NCI-H2196 treated with DMSO at 0.1 percent for 48 hours (cell line): ENCODE measurements around the gene NUP35.
"Not testable (repeated sequence)": the region's sequence is repeated elsewhere in the genome, so short reads cannot be mapped to it uniquely, and the experiment has no call there.

Experiments
- DNase-seq: peaks from one replicate; lab custom pipeline; 2025; ENCODE audit not compliant: unreplicated experiment; lab: John Stamatoyannopoulos, UW

NUP35 gene

DNA sequence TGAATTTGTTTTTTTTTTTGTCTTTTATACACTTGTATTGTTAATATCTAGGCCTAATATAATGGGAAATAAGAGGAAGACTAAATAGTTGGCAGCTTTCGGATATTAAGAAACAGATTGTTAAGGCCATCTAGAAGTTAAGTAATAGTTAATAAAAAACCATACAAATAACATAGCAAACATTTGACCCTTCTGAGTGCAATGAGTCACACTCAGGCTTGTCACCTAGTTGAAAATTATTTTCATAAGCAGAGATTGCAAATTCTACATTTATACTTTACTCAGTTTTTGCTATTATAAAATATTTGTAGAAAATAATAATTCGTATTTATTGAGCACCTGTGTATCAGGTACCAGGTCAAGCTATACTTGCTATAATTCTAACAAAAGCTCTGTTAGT lies 2.4 kb downstream of the NUP35 start:
- DNase-seq, result no peak

DNA sequence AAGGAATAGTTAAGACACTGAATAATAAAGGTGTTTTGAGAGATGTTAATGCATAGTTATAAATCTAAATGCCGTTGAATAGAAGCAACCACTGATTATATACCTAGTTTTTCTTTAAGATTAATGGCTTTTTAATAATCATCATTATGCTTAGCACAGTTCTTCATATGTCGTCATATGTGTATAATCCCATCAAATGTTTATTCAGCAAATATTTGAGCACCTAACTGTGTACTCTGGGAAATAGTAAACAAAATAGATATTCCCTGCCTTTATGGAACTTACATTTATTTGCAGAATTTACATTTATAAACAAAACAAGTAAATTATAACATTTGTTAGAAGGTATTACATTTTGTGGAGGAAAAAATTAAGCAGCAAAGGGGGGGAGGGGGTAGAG lies 9.8 kb downstream of the NUP35 start:
- no peak for DNase-seq

DNA sequence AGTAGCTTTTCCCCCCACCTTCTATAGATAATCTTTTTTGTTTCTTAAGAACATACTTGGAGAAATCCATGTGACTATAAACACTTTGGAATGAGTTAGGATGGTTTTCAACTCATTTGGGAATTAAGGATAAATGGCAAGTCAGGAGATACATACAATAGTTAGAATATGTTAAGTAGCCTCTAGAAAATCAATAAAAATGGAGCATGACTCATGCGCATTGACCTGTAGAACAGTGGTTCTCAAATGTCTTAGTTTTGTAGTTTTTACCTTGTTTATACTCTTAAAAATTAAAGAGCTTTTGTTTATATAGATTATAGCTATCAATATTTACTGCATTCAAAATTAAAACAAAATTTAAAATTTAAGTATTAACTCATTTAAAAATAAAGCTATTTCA lies 24.7 kb downstream of the NUP35 start:
- DNase-seq, result no peak

DNA sequence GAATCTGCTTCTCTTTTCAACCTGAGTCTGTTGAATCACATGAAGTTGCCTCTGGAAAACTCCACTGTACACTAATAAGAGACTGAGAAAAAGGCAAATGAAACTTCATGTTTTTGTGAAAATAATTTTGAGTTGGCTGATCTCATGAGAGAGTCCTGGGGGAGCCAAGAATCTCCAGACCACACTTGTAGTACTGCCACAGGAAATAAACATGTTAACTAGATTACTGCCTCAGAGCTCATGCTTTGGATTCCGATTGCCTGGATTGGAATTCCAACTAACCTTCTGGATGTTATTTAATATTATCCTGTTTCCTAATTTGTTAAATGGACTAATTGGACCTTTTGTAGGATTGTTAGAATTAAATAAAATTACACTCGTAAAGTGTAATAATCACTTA lies 25.2 kb downstream of the NUP35 start:
- DNase-seq, result no peak

DNA sequence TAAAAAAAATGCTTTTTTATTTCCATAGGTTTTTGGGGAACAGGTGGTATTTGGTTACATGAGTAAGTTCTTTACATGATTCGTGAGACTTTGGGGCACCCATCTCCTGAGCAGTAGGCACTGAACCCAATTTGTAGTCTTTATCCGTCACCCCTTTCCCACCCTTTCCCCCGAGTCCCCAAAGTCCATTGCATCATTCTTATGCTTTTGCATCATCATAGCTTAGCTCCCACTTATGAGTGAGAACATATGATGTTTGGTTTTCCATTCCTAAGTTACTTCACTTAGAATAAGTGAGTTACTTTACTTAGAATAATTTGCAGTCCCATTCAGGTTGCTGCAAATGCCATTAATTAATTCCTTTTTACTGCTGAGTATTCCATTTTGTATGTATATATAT lies 28.0 kb downstream of the NUP35 start:
- not testable (repeated sequence) for DNase-seq

DNA sequence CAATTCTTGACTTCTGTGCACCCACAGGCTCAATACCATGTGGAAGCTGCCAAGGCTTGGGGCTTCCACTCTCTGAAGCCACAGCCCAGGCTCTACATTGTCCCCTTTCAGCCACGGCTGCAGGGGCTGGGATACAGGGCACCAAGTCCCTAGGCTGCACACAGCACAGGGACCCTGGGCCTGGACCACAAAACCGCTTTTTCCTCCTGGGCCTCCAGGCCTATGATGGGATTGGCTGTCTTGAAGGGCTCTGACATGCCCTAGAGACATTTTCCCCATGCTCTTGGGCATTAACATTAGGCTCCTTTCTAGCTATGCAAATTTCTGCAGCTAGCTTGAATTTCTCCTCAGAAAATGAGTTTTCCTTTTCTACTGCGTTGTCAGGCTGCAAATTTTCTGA lies 29.7 kb downstream of the NUP35 start:
- no peak for DNase-seq

DNA sequence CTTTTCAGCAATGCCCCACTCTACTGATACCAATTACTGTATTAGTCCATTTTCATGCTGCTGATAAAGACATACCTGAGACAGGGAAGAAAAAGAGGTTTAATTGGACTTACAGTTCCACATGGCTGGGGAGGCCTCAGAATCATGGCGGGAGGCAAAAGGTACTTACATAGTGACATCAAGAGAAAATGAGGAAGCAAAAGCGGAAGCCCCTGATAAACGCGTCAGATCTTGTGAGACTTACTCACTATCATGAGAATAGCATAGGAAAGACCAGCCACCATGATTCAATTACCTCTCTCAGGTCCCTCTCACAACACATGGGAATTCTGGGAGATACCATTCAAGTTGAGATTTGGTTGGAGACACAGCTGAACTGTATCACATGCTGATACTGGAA lies 30.5 kb downstream of the NUP35 start:
- not testable (repeated sequence) for DNase-seq

DNA sequence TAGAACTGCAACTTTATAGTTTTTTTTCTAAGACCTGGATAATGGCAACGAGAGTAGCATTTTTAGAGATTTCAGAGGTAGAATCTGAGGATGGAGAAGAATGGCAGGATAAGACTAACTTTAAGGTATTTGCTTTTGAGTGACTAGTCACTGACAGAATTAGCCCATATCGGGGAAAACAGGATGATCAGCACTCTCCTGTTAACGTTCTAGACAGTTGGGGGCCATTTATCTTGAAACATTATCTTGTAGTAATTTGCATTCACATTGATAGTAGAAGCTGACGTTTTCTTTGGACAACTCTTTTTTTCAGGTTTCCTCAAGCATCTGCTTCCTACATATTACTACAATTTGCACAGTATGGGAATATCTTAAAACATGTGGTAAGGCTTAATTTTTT lies 32.9 kb downstream of the NUP35 start:
- DNase-seq, result no peak

DNA sequence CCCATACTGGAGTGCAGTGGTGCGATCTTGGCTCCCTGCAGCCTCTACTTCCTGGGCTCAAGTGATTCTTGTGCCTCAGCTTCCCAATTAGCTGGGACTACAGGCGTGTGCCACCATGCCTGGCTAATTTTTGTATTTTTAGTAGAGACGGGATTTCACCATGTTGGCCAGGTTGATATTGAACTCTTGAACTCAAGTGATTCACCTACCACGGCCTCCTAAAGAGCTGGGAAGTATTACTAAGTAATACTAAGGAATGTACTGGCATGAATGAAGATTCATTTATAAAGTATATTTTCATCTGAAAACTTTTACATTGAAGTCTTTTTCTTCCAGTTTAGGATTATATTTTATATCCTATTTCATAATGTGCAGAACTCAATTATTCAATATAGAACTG lies 38.1 kb downstream of the NUP35 start:
- no peak for DNase-seq

DNA sequence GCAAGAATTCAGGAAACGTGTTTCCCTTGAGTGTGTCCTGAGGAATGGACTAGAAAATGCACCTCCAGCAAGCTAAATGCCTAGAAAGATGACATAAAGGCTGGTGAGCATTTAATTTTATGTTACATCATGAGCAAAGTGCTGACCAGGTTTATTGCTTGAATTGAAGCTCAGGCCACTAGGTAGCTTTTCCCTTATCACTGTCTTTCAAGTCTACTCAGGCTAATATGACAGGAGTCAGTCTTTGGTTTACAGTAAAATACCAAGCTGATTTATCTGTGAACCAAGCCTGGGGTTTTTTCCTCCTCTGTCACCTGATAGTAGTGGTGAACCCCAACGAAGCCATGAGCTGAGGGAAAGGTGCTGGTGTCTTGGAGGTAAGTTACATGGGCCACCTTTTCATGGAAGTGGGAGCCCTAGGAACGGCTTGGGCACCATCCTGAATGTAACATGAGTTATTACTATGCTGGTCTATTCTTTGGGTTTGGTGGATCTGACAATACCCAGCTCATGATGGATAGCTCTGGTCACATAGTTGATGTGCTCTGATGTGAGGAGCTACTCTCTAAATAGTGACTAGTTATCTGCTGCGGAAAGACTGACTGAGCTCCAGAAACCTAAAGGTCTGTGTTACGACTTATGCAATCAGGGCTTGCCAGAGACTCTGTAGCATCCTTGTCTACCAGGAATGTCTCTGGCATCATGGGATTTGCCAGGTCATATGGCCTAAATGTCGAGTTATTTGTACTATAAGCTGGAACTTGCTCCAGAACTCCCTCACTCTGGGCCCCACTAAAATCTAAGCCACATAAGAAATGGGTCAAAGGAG lies 39.8 kb downstream of the NUP35 start:
- no peak for DNase-seq

DNA sequence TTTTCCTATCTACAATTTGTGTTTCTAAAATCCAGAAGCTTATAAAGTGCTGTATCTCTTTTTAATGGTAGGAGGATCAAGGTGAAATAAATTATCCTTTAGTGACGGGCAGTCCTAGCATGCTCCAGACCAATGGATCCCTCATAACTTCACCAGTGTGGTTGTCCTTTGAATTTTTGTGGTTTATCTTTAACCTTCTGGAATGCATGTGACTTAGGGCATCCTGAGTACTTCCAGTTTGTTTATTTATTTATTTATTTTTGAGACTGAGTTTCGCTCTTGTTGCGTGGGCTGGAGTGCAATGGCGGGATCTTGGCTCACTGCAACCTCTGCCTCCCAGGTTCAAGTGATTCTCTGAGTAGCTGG lies 40.4 kb downstream of the NUP35 start:
- DNase-seq, result no peak

DNA sequence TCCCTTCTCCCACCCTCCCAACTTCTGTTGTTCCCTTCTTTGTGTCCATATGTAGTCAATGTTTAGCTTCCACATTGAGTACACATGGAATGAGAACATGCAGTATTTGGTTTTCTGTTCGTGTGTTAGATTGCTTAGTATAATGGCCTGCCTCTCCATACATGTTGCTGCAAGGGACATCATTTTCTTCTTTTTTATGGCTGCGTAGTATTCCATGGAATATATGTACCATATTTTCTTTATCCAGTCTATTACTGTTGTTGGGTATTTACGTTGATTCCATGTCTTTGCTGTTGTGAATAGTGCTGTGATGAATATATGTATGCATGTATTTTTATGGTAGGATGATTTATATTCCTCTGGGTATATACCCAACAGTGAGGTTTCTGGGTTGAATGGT lies 42.0 kb downstream of the NUP35 start:
- no peak for DNase-seq

DNA sequence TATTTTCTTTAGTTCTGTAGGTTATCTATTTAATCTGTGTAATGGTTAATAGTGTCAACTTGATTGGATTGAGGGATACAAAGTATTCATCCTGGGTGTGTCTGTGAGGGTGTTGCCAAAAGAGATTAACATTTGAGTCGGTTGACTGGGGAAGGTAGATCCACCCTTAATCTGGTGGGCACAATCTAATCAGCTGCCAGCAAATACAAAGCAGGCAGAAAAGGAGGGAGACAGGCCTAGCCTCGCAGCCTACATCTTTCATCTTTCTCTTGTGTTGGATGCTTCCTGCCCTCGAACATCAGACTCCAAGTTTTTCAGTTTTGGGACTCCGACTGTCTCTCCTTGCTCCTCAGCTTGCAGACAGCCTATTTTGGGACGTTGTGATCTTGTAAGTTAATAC lies 42.7 kb downstream of the NUP35 start:
- not testable (repeated sequence) for DNase-seq

DNA sequence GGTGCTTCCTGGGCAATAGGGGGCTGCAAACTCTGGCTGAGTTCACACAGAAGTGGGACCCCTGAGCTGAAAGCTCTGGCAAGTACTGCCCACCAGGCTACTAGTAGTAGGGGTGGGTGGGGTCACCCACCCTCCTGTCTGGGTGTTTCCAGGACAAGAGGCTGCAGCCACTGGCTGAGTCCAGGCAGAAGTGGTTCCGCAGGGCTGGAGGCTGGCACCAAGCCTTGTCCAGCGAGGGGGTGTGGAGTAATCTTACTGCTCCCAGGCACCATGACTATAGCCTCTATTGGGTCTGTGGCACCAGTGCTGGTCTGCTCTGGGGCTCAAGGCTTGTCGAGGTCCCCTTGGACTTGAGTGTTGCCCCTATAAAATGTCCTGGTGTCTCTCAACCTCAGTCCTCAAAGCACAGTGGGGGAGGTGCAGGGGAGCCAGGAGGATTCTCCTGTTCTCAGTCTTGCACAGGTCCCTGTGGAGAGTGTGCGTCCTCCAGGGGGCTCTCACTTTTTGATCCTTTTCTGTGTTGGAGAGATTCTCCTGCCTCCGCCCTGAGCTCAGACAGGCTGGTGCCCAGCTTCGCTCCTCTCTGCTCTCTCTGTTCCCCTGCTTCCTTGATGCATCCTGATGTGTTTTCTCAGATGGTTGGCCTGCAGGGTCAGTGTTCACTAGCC lies 48.1 kb downstream of the NUP35 start:
- DNase-seq, result no peak

DNA sequence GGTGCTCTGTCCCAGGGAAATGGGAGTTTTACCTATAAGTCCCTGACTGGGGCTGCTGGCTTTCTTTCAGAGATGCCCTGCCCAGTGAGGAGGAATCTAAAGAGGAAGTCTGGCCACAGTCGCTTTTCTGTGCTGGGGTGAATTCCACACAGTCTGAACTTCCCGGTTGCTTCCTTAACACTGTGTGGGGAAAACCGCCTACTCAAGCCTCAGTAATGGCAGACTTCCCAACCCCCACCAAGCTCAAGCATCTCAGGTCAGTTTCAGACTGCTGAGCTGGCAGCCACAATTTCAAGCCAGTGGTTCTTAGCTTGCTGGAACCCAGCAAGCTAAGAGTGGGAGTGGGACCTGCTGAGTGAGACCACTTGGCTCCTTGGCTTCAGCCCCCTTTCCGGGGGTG lies 54.9 kb downstream of the NUP35 start:
- no peak for DNase-seq

DNA sequence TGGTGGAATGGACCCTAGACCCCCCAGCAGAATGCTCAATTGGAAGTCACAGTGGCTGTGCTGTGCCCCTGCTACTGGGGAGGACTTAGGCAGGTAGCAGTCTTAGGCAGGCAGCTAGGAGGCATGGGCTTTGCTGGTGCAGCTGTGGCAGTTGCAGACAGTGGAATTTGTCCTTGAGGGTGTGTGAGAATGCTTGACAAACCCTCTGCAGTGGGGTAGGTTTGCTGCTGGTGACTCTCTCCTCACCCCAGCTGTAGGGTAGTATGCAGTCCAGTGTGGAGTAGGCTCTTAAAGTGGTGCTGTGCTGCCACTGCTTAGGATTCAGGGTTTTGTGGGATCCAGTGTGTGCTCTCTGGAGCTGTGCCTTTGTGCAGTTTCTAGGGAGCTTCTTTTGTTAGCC lies 61.3 kb downstream of the NUP35 start:
- DNase-seq, result no peak

DNA sequence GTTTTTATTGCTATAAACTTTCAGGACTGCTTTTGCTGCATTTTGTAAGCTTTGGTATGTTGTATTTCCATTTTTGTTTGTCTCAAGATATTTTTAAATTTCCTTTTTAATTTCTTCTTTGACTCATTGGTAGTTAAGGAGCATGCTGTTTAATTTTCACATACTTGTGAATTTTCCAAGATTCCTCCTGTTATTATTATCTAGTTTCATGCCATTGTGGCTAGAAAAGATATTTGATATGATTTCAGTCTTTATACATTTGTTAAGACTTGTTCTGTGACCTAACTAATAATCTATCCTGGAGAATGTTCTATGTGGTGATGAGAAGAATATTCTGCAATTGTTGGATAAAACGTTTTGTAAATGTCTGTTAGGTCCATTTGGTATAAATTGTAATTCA lies 62.1 kb downstream of the NUP35 start:
- no peak for DNase-seq

DNA sequence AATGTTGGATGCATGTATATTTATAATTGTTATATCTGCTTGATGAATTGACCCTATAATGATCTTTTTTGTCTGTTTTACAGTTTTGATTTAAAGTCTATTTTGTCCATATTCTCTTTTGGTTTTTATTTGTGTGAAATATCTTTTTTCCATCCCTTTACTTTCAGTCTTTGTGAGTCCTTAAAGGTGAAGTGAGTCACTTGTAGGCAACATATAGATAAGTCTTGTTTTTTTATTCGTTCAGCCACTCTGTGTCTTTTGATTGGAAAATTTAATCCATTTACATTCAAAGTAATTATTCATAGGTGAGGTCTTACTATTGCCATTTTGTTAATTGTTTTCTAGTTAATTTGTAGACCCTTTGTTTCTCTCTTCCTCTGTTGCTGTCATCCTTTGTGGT lies 62.5 kb downstream of the NUP35 start:
- DNase-seq, result no peak

DNA sequence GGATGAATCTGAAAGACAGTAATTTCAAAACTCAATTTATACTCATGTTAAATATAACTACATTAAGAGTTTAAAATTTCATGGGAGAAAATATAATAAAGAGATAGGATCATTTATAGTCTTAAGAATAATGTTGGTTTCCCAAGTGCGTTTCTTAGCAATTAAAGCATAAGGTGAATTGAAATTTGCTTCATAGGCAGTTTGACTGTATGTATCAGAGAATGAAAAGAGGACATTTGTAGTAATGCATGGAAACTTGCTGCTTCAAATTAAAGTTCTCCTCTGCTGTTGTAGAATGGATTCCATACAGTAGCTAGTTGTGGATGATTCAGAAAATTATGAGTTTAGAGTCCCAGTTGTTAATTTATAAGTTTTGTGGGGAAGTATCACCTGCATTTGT lies 68.1 kb downstream of the NUP35 start:
- DNase-seq, result no peak

DNA sequence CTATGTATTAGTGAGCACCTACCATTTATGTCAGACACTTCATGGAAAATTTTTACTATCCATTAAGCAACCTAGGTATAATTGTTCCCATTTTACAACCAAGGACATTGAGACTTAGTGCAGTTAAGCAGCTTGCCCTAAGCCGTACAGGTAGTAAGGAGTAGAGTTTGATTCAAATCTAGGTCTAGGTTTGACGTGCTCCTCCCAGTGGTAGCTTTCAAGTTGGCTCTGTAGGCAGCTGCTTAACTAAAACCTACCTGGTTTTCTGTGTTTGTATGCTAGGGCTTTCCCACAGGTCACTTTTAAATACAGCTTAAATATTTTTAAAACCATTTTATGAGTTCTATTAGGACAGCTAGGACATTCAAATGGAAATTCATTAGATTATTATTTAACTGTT lies 69.7 kb downstream of the NUP35 start:
- no peak for DNase-seq

DNA sequence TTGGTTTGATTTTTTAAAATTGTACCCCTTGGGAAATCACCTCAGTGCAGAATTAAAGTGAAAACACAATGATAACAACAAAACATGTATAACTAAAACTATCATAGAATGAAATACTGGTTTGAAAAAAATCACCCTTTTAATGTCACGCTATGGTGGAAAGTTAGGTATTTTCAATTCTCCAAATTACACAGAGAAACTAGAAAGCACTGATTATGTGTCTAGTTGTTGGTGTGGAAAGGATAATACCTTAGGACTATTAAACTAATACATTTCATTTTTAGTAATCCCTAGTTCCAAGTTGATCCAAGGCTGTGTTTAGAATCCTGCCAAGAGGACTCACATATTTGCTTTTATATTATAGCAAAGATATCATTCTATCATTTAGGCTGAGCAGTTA lies 71.2 kb downstream of the NUP35 start:
- DNase-seq, result no peak

DNA sequence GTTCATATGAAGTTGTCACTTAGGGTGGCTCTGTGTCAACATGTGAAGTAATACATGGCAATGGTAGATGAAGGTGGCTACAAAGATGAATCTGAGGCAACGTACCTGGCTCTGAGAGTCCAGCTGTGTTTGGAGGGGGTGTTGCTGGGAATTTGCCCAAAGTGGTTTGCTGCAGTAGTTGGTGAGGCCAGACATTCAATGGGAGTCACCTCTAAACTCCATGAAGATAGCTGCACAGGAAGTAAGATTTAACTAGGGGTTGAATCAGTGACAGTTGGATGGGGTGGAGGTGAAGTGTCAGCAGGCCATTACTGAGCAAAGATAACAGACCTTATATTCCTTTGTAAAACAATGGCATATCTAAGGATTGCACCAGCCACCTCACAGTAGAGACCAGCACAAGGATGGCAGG lies 71.8 kb downstream of the NUP35 start:
- no peak for DNase-seq

DNA sequence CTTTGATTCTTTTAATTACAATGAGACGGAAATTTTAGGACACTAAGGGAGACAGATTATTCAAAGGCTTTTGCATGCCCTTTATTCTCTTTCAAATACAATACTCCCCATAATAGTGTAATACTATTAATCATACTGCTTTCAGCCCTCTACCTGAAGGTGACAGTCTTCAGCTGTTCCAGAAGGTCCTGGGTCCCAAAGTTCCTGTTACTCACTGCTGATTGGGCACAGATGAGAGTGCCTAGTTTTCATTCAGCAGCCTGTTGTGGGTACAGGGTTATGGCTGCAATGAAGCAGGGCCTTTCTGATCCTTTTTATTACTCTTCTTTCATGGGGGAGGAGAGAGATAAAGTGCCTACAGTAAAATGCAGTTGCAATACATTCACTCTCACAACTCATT lies 80.2 kb downstream of the NUP35 start:
- no peak for DNase-seq
